Fibroblast of skin of abdomen (primary cell): ENCODE measurements around the gene TP53BP2.
"Not testable (repeated sequence)": the region's sequence is repeated elsewhere in the genome, so short reads cannot be mapped to it uniquely, and the experiment has no call there.

Experiments used
- DNase-seq: peaks from one replicate; pipeline ENCODE4 v3.0.0-alpha.2; 2013

TP53BP2 gene

DNA sequence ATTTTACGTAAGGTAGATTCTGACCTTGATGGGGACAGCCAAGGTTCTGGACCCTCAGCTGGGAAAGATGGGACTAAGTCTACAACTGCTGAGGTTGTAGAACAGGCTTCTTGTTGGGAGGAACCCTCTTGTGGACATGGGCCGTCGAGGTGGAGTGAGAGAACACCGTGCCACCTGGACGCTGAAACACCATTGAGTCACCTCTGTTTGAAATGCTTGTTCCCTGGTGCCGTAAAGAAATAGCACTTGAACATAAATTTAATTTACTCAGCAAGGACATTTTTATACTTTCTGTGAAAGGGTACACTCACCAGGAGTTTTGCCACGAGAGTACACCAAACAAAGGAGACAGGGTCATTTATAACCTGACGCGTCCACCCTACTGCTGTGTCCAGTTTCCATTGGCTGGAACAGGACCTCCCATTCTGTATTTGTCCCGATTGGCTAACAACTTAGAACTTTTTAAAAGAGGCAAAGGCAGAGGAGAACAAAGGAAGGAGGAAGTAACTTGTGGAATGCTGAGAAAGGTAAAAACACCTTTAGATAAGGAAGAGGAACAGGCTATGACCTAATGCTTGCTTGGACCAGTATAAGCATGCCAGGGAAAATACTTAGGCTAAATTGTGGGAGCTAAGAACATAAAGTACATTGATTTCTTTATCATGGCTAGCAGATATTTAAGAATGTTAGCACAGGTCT, 105.6 kb downstream of the TP53BP2 start:
- DNase-seq = not testable (repeated sequence)

- peak; percentile 13 for DNase-seq
Measured at GRCh38 chr1:223739366-223740037, 106.2 kb downstream of the TP53BP2 start.

- DNase-seq = no peak
Measured at GRCh38 chr1:223738465-223739365, 107.0 kb downstream of the TP53BP2 start.

GRCh38 chr1:223737342-223737741, 108.4 kb downstream of the TP53BP2 start:
- no peak for DNase-seq

DNA sequence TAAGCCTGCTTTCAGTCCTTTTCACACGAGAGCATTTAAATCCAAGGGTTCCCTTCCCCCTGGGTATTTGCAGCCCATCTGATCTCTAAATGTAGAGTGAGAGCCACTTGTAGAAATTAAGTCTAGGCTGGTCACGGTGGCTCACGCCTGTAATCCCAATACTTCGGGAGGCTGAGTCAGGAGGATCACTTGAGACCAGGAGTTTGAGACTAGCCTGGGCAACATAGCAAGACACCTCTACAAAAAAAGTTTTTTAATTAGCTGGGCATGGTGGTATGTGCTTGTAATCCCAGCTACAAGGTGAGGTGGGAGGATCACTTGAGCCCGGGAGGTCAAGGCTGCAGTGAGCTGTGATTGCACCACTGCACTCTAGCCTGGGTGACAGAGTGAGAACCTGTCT, 109.1 kb downstream of the TP53BP2 start:
- DNase-seq = not testable (repeated sequence)

DNA sequence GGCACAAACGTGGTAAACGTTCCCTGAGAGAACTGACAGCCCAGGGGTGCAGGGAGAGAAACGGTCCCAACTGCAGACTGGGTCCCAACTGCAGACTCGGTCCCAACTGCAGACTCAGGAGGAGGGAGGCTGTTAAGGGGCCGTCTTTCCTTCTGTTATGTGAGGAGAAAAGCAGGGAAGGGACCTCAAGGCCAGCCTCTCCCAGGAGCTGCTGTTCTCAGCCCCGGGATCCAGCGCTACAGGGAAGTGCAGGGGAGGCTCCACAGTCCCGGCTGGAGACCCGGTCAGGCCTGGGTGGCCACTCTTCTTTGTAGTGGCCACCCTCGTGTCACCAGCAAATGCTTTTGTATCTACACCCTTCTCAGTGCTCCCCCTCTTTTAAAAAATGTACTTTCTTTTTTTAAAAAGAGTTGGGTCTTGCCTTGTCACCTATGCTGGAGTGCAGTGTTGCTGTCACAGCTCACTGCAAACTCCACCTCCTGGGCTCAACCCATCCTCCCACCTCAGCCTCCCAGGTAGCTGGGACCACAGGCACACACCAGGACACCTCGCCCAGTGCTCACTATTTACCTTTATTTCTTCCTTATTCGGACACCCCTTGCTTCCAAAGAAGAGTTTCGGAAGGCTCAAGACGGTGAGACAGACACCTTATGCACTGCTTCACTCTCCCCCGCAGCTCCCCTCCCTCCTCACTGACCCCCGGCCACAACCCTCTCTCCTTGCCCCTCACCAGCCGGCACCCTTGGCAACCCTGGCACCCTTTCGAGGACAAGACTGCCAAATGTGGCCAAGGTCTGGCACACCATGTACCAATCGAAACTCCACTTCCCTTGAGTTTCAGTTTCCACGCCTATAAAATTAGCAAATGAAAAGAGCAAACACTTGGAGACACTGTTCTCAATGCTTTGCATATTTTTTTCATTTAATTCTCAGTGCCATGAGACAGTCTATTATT, 111.6 kb downstream of the TP53BP2 start:
- no peak for DNase-seq

- peak; percentile 61 for DNase-seq
Measured at GRCh38 chr1:223732993-223733798, 112.6 kb downstream of the TP53BP2 start.

DNA sequence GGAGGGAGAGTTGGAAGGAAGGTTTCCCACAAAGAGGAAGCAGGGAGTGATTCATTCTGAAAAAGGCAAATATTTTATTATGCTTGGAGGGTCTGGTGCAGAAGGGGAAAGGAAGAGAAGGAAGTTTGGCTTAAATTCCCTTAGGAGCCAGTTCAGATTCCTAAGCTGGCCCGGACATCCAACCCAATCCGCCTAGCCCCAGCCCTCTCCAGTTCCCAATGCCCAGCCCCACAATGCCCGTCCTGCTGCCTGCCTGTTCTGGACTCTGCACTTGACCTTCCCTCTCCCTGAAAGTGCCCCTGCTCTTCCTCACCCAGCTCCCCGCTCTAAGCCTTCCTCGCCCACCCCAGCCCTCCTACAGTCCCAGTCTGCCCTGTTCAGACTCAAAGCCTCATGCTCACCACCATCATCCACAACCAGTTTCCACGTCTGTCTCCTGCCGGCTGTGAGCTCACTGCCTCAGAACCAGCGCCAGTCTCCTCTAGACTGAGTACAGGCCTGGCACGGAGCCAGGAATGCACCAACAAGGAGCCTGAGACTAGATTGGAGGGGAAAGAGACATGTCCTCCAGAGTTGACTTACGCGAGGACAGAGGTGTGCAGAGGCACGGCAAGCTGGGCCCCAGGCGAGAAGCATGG, 114.5 kb downstream of the TP53BP2 start:
- peak; percentile 75 for DNase-seq

DNA sequence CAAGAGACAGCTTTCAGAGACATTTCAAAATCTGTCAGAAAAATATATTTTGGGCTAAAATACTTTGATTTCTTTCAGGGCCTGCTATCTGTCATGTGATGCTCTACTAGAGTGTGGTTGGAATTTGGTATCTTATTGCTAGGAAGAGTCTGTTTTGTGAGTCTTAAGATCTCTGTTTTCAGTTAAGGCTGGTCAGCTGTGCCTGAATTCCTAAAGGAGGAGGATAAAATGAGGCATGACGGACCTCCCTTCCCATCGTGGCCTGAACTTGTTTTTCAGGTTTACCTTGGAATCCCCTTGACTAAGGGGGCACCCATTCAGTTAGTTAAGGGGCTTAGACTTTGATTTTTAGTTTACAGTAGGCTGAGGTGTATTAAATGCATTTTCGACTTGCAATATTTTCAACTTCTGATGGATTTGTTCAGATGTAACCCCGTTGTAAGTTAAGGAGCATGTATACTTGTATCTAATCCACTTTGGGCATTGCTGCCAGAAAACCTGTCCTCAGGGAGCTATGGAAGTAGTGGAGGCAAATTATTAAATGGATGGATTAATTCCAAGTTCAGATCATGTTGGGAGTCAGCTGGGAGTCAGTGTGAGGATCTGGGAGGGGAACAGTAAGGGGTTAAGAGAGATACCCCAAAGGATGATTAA, 115.1 kb downstream of the TP53BP2 start:
- DNase-seq = peak; percentile 53

- no peak for DNase-seq
Measured at GRCh38 chr1:223729906-223730305, 115.8 kb downstream of the TP53BP2 start.
